ENCODE results near the gene SLC22A31.

The SLC22A31 gene

GRCh38 chr16:89172171-89172527 is 28.2 kb downstream of the SLC22A31 start:
- peaks cover 8 to 22% of the 10 kb centered on the region in 2 experiments for H3K4me1 ChIP-seq (ENCODE audit: control insufficient read depth in 1 of 2, insufficient read depth in 1 of 2, low read depth in 1 of 2, low read length in 1 of 2)
- no peaks in the 10 kb centered on the region for H3K36me3 ChIP-seq
- H3K27me3 ChIP-seq: peaks cover 74% of the 10 kb centered on the region
- H3K27ac ChIP-seq: no peak overlapping the region
- no peak for TF ChIP-seq CTCF (IDR thresholded peaks at IDR 0.05)
- no peak overlapping the region for H3K4me3 ChIP-seq (ENCODE audit: low read depth in 1 of 2, low read length in 1 of 2)
- H3K9me3 ChIP-seq: no peaks in the 10 kb centered on the region

GRCh38 chr16:89171216-89172170 is 28.8 kb downstream of the SLC22A31 start, which contains the start of gene CDH15:
Gene CDH15 (plus strand): TSS chr16:89171748. CDS start chr16:89171832, 84 bp downstream.
- Histone ChIP-seq H3K27ac (peak within 1 kb of the TSS; percentile 33), H3K4me1 (ENCODE audit: control insufficient read depth in 1 of 2, insufficient read depth in 1 of 2, low read depth in 1 of 2, low read length in 1 of 2) (peaks cover 9 to 23% of the 10 kb centered on the region in 2 experiments), H3K27me3 (peaks cover 74% of the 10 kb centered on the region), H3K9me3 (no peaks in the 10 kb centered on the region), H3K36me3 (no peaks in the 10 kb centered on the region), H3K4me3 (ENCODE audit: low read depth in 1 of 2, low read length in 1 of 2) (peak within 1 kb of the TSS; percentile 41 to 48)
- TF ChIP-seq CTCF (IDR thresholded peaks at IDR 0.05): no peak

- TF ChIP-seq CTCF (IDR thresholded peaks at IDR 0.05): no peak
- Histone ChIP-seq H3K9me3 (no peaks in the 10 kb centered on the region), H3K27me3 (peaks cover 69% of the 10 kb centered on the region), H3K36me3 (no peaks in the 10 kb centered on the region), H3K4me1 (ENCODE audit: control insufficient read depth in 1 of 2, insufficient read depth in 1 of 2, low read depth in 1 of 2, low read length in 1 of 2) (peaks cover 9 to 23% of the 10 kb centered on the region in 2 experiments), H3K27ac (no peak overlapping the region), H3K4me3 (ENCODE audit: low read depth in 1 of 2, low read length in 1 of 2) (peak overlapping the region; percentile 41 to 48)
These were observed 29.8 kb downstream of the SLC22A31 start for GRCh38 chr16:89170346-89171215.

- Histone ChIP-seq H3K9me3 (no peaks in the 10 kb centered on the region), H3K4me1 (ENCODE audit: control insufficient read depth in 1 of 2, insufficient read depth in 1 of 2, low read depth in 1 of 2, low read length in 1 of 2) (peaks cover 9 to 23% of the 10 kb centered on the region in 2 experiments), H3K27me3 (peaks cover 61% of the 10 kb centered on the region), H3K36me3 (no peaks in the 10 kb centered on the region), H3K27ac (no peak overlapping the region), H3K4me3 (ENCODE audit: low read depth in 1 of 2, low read length in 1 of 2) (no peak overlapping the region)
- TF ChIP-seq CTCF (IDR thresholded peaks at IDR 0.05): no peak
These were observed 30.6 kb downstream of the SLC22A31 start for GRCh38 chr16:89169778-89170177.

GRCh38 chr16:89168381-89169189 is 31.8 kb downstream of the SLC22A31 start:
- Histone ChIP-seq H3K4me3 (ENCODE audit: low read depth in 1 of 2, low read length in 1 of 2) (no peak overlapping the region), H3K36me3 (no peaks in the 10 kb centered on the region), H3K27me3 (peaks cover 52% of the 10 kb centered on the region), H3K4me1 (ENCODE audit: control insufficient read depth in 1 of 2, insufficient read depth in 1 of 2, low read depth in 1 of 2, low read length in 1 of 2) (peaks cover 9 to 23% of the 10 kb centered on the region in 2 experiments), H3K9me3 (no peaks in the 10 kb centered on the region), H3K27ac (no peak overlapping the region)
- TF ChIP-seq CTCF (IDR thresholded peaks at IDR 0.05): no peak
